HuH-7.5 (cell line): Measurements from ENCODE around the gene DCDC2B.
"Not testable (repeated sequence)": the region's sequence is repeated elsewhere in the genome, so short reads cannot be mapped to it uniquely, and the experiment has no call there.

Experiments
- DNase-seq: peaks from one replicate; pipeline ENCODE4 v3.0.0; 2011; ENCODE audit warnings: low spot score

Gene DCDC2B

DNA sequence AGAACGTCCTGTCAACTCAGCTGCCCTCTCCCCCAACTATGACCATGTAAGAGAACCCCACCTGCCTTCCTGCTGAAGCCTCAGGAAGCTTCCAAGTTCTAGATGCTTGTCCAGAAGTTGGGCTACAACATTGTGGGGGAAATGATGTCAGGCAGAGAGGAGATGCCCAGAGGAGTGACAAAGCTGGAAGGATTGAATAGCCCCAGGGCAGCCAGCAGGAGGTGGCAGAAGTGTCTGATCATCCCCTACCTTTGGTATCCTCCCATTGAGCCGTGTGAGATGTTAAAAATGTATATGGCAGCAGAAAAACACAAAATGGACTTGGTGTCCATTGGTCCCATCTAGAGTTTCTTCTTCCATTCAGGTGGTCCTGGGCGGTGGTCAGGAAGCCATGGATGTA lies 19.9 kb downstream of the DCDC2B start:
- no peak for DNase-seq

DNA sequence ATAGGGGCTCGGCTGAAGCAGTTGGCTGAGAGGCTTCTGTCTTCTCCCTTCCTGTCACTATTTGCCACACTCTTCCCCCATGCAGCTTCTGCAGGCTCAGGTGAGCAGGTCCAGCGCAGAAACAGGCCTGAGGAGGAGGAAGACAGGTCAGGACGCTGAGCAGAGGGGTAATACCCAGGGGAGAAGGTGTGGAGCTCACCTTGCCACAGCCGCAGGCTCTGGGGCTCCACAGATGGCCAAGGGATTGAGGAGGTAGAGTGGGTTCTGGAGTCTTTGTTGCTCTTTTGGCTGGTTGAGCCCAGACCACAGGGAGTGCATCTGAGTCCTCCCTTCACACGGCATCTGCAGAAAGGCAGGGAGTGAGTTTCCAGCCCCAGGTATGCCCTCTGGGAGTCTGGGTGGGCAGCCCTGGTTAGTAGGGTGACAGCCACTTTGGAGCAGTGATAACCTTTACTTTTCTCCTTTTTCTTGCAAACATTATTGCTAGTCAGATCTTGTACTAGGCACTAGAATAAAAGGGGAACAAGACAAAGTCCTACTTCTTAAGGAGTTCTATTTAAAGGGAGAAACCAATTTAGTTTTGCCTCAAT lies 23.0 kb downstream of the DCDC2B start:
- DNase-seq: no peak

DNA sequence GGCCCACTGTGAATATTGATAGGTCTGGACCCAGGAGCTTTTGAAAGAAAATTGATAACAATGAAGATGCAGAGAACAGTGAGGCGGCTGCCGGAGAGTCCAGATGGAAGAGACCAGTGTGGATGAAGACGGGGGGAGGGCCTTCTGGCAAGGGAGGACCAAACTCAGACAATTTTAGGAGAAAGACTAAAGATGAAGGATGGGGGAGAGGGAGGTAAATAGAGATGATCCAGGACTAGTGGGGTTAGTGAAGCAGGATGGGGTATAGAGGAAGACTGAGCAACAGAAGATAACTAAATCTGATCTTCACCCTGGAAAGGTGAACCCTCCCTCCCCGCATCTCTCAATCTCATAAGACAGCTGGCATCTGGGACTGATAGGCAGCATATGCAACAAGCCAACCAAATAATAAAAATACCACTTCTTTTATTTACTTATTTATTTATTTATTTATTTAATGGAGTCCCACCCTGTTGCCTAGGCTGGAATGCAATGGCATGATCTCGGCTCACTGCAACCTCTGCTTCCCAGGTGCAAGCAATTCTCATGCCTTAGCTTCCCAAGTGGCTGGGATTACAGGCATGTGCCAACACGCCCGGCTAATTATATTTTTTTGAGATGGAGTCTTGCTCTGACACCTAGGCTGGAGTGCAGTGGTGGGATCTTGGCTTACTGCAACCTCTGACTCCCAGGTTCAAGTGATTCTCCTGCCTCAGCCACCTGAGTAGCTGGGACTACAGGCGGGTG lies 23.8 kb downstream of the DCDC2B start:
- no peak for DNase-seq

DNA sequence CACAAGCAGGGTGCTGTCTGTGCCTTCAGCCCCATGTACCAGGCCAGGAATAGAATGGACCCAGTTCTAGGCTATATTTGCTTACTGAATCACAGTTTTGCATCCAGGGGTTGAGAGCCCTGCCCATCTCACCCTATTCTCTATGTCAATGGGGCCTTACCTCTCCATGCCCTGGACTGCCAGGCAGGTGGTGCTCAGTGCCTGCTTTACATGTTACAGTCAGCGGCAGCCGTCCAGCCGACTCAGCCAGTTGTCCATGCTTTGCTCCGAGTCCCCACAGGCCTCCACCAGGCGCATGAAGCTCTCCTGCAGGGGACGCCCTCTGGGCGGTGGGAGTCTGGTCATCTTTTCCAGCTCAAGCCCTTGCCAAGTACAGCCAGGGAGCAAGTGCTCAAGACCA lies 25.9 kb downstream of the DCDC2B start:
- no peak for DNase-seq

DNA sequence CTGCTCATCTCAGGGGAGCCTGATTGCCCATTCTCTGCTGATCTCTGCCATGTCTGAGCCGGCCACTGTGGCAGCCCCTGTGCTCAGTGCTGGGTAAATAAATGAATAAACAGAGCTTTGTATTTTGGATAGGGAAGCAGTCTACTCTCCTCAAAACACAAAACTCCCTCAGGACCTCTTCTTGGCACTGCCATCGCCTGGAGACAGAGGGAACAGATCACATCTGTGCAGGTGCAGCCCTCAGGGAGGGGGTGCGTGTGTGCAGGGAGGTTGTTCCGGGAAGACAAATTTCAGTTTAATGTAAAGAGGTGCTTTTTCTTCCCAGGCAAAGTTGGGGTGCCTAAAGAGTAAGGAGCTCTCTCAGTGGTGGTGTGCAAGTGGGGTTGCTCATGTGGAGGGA lies 30.4 kb downstream of the DCDC2B start:
- DNase-seq: no peak

DNA sequence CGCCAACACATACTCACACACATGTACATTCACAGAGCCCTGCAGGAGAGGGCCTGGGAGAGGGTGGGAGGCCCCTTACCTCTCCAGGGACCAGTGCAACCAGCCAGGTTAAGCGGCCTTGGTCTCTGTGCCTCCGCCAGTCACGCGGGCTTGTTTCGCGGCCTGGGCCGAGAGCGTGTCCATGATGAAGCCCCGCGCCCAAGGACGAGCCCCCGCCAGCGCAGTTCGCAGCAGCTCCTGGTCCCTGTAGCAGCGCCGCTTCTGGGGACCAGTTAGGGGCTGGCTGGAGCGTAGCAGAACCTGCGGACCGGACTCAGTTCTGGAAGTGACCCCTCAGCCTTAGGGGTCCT lies 30.9 kb downstream of the DCDC2B start:
- DNase-seq: no peak

DNA sequence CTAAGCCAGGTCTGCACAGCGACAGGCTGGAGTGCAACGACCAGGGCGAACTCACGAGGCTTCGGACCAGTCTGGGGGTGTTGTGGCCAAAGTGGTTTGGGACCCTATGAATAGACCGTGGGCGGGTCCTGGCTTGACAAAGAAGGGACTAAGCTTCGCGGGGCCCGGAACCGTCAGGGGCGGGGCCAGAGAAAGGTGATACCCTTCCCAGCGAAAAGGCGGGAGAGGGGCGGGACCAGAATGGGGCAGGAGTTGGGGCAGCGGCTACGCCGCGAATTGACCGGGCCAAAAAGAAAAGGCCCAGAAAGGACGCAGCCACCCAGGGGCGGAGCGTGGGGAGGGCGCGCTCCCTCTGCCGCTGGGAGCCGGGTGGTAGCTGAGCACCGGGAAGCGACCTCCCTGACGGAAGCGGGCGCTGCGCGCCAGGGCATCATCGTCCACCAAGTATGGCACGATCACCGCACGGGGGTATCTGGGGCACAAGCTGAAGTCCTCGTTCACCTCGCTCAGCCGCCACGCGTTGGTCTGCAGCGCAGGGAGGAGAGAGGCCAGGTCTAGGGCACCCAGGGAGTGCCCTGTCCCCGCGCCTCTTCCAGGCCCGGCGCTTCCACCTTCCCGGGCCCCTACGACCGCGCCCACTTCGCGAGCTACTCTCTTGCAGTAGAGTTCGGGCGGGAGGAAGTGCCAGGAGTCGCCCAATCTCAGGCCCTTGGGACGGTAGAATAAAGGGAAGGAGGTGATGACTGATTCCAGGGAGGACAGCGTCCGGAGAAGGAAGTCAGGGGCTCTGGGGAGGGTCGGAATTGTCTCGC lies 31.5 kb downstream of the DCDC2B start:
- peak; percentile 62 for DNase-seq

DNA sequence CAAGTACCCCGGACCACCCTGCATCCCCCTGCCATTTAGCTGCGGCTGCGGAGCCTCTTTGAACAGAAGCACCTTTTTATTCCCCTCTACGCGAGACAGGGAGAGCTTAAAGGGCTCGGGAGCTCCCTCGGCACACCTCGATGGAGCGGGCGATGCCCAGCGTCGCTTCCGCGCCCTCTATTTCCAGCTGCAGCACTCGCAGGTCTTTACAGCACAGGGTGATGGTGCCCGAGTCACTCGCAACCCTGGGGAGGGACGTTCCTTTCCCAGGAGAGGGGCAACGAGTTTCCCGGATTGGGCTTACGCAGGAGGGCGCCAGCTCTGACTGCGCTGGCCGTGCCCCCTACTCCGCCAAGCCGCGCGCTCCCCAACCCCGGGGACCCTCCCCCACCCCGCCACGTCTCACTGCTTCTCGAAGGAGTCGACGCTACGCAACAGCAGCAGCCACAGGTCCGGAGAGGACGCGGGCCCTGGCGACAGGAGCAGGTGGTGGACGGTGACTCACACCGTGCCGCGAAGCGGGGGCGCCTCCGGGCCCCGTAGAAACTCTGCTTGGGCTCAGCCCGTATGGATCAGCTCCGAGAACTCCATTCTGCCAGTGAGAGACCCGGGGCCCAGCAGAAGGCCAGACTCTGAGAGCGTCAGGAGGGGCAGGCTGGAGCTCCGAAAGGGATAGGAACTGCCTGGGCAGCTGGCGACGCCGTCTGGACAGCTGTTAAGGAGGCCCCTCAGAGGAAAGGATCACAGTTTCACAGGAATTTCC lies 32.3 kb downstream of the DCDC2B start:
- DNase-seq: peak; percentile 48

DNA sequence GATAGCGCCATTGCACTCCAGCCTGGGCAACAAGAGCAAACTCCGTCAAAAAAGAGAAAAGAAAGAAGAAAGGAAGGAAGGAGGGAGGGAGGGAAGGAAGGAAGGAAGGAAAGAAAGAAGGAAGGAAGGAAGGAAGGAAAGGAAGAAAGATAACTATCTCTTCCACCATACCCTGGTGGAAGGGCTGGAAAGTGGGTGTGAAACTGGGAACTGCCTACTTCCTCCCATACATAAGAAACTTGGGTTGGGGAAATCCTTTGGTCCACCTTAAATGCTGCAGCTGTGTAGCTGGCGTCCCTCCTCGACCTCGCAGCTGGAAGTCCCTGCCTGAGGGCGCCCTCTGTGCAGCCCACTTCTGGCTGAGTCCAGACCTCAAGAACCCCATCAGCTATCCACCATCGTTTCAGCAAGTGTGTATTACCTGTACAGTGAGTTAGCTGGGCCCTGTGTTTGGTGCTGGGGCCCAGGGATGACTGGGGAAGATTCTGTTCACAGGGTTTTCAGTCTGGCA lies 33.5 kb downstream of the DCDC2B start:
- peak; percentile 36 for DNase-seq

DNA sequence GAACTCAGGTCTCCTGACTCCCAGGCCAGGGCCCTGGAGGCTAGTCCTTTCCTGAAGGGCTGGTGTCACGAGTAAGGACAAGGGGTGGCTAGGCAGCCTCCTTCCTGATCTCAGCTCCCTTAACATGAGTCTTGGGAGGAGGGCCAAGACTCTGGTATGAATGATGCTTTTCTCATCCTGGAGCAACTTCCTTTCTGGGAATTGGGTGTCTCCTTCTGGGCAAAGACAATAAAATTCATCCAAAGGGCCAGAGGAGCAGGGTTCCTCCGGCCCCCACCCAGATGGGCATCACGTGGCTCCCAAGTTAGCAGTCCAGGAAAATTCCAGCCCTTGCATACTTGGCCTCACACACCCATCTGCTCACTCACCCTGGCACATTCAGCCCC lies 38.0 kb downstream of the DCDC2B start, which contains the start of gene FAM167B:
TSS of gene FAM167B (plus strand) at position 335 of the 386 bp plus-strand sequence. CDS start 200 bp downstream, outside the sequence.
- DNase-seq: no peak

DNA sequence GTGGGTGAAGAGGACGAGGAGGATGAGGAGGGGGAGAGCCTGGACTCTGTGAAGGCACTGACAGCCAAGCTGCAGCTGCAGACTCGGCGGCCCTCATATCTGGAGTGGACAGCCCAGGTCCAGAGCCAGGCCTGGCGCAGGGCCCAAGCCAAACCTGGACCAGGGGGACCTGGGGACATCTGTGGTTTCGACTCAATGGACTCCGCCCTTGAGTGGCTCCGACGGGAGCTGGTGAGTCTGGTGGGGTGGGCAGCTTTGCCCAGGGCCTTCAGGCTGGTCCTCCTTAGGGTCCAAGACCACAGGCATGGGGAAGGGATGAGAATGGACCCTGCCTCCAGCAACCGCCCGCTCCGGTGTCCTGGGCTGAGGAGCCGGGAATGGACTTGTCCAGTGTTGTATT lies 38.6 kb downstream of the DCDC2B start:
- no peak for DNase-seq

DNA sequence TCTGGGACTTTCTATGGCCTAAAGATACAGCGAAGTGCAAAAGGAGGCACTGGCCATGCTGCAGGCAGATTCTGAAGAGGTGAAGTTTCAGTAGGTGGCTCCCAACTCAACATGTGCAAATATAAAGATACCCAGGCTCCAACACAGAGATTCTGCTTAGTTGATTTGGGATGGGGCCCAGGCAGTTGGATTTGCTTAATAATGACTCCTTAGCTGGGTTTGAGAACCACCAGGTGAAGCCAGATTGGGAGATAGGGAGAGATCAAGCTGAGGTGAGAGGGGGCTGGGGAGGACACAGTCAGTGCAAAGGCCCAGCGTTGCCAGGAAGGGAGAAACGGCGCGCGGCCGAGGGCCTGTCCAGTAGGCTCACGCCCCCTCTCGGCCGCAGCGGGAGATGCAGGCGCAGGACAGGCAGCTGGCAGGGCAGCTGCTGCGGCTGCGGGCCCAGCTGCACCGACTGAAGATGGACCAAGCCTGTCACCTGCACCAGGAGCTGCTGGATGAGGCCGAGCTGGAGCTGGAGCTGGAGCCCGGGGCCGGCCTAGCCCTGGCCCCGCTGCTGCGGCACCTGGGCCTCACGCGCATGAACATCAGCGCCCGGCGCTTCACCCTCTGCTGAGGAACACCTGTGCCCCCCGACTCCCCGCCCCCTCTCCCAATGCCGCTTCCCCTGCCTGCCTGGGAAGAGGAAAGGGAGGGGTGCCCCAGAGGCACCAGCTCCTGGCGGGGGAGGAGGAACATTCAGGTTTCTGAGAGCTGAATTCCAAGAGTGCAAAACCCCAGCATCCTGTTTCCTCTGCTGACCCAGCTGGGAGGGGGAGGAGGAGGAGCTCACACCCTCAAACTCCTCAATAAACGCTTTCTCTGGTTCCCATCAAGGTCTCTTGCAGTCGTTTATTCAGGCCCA lies 39.3 kb downstream of the DCDC2B start:
- DNase-seq: peak; percentile 82

DNA sequence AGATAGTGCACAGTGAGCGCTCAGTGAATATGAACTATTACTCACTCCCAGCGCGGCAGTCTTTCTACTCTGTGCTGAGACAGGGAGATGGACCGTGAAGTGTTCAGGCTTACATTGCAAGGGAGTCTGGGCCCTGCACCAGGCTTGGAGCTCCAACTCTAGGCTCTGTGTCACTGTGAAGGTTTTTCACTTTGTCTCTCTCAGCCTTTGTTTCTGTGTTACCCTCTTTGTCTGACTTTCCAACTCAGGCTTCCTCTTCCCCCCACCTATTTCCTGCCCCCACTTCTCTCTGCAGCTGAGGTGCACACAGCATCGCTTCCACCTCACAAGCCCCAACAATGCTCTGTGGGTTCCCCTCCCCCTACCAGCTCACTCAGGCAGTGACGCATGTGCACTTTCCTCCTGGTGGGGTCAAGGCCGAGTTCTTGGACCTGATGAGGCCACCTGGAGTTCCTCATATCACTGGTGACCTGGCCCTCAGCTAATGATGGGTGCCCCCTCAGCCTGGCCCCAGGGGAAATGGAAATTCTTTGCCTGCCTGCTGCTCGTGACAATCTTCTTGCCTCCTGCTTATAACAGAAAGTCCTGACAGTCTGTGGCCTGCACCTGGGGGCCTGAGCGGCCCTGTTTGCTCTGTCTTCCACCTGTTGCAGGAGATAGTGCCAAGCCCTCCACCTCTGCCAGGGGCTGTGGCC lies 41.1 kb downstream of the DCDC2B start:
- DNase-seq: peak; percentile 70

DNA sequence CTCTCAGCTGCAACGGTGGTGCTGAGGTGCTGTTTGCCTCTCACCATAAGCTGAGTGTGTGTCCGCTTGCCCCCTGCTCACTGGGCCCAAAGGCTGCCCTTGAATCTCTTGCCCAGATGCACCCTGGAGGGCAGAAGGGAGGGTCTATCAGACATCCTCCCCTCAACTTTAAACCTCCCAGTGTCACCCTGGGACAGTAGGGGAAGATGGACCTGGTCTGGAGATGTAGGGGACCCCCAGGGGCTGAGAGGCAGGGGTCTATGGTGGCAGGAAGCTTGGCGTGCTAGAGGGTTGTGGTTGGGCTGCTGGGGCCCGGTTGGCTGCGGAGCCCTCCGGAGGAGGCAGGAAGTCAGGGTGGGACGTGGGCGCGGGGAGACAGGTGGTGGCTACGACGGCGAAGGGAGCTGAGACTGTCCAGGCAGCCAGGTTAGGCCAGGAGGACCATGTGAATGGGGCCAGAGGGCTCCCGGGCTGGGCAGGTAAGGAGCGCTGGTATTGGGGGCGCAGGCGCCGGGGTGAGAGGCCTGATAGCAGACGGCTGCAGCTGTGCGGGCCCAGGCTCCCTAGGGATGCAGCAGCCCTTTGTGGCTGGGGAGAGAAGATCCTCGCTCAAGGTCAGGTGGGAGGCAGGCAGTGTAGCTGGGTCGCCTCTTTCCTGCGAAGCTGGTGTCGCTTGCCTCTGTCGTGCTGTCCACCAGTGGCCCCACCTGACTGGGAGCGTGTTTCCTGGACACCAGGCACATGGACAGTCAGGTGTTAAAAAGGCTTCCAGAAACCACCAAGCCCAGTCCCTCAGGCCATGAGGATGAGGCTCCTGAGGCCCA lies 42.2 kb downstream of the DCDC2B start, which contains the start of gene LCK:
TSS of gene LCK (plus strand) at position 373 of the 824 bp plus-strand sequence. CDS start 23,065 bp downstream, outside the sequence.
- DNase-seq: no peak

DNA sequence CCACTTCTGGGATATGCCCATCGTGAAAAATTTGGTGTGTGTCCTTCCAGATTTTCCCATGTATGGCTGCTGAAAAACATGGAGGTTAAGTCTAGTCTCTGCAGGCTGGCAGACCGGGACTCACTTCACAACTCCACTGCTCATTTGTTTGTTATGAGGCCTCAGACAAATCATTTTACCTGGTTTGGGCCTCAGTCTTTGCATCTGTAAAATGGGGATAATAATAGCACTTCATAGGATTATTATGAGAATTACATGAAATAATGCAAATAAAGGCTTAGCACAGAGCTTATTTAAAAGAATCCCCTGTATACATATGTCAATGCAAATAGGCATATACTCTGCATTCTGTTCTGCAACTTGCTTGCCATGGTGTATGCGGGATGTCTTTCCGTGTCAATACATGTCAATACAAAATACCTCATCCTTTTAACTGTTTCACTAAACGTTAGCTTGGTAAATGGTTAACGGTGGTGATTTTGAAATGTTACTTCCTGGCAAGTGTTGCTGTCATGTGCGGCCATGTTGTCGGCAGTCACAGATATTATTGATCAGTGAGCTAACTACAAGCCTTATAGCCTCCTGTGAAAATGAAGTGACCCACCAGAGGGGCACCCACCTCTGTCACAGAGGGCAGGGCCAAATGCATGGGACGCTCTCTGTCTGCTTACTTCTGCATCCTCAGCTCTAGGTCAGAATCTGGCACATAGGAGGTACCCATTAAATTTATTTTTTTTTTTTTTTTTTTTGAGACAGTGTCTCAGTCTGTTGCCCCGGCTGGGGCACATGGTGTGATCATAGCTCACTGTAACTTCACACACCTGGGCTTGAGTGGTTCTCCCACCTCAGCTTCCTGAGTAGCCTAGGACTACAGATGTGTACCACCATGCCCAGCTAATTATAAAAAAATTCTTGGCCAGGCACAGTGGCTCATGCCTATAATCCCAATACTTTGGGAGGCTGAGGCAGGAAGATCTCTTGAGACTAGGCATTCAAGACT lies 46.5 kb downstream of the DCDC2B start:
- peak; percentile 56 for DNase-seq

DNA sequence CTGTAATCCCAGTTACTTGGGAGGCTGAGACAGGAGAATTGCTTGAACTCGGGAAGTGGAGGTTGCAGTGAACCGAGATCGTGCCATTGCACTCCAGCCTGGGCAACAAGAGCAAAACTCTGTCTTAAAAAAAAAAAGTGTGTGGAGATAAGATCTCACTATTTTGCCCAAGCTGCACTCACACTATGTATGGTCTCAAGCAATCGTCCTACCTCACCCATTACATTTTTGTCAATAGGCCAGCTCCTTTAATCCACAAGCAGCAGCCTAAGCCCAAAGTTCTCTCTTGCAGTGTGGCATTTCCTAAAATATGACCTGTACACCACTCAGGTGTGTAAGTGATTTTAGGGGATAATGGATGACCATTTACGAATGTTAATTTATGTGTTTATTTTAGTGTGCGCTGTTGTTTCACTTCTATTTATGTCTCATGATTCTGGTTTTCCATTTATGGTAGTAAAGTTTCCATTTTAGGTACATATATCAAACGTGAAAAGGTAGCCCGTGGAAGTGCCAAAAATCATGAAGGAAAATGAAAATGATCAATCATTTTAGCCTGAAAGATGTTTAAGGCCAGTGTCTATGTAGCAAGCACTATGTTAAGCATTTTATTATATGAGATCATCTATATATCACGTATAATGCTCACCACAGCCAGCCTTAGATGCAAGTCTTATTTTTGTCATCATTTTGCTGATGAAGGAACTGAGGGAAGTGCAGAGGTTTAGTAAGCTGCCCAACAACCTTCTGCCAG lies 47.8 kb downstream of the DCDC2B start:
- no peak for DNase-seq

DNA sequence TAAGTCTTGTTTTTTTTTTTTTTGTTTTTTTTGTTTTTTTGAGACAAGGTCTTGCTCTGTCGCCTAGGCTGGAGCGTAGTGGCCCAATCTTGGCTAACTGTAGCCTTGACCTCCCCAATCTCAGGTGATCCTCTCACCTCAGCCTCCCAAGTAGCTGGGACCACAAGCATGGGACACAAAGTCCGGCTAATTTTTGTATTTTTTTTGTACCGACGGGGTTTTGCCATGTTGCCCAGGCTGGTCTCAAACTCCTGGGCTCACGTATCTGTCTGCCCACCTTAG lies 48.3 kb downstream of the DCDC2B start:
- no peak for DNase-seq

DNA sequence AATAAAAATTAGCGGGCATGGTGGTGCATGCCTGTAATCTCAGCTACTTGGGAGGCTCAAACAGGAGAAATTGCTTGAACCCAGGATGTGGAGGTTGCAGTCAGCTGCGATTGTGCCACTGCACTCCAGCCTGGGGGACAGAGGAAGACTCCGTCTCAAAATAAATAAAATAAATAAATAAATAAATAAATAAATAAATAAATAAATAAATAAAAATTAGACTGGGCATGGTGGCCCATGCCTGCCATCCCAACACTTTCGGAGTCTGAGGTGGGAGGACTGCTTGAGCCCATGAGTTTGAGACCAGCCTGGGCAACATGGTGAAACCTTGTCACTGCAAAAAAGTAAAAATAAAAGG lies 54.3 kb downstream of the DCDC2B start:
- DNase-seq: not testable (repeated sequence)
